Prostate gland (tissue), 2 donors: Measurements from ENCODE around the gene EFNA4.

Experiments
- POLR2A ChIP-seq: fragments of 450-650 bp; IDR thresholded peaks from one replicate; pipeline ENCODE4 v1.6.1; 2016; ENCODE audit warnings: antibody characterized with exemption, mild to moderate bottlenecking
- POLR2AphosphoS5 ChIP-seq: sonication (generic); formaldehyde crosslinking; IDR thresholded peaks from one replicate; pipeline ENCODE4 v1.6.1; 2017; ENCODE audit warnings: antibody characterized with exemption
- TF ChIP-seq, protein P1 (sequence below), 4 experiments: fragments of 200-600 bp in 2 of 4; fragments of 450-650 bp in 2 of 4; sonication (generic) in 2 of 4; IDR thresholded peaks; 1 replicate in 3 of 4; 2 replicates in 1 of 4; pipeline ENCODE4 v1.5.1; 2016 to 2019; ENCODE audit warnings: antibody characterized with exemption in 4 of 4, mild to moderate bottlenecking in 2 of 4, moderate library complexity in 2 of 4

GRCh38 chr1:155072531-155073289, 9.2 kb downstream of the EFNA4 start:
- TF ChIP-seq POLR2A (no peak), POLR2AphosphoS5 (no peak)
- TF ChIP-seq, protein P1, sequence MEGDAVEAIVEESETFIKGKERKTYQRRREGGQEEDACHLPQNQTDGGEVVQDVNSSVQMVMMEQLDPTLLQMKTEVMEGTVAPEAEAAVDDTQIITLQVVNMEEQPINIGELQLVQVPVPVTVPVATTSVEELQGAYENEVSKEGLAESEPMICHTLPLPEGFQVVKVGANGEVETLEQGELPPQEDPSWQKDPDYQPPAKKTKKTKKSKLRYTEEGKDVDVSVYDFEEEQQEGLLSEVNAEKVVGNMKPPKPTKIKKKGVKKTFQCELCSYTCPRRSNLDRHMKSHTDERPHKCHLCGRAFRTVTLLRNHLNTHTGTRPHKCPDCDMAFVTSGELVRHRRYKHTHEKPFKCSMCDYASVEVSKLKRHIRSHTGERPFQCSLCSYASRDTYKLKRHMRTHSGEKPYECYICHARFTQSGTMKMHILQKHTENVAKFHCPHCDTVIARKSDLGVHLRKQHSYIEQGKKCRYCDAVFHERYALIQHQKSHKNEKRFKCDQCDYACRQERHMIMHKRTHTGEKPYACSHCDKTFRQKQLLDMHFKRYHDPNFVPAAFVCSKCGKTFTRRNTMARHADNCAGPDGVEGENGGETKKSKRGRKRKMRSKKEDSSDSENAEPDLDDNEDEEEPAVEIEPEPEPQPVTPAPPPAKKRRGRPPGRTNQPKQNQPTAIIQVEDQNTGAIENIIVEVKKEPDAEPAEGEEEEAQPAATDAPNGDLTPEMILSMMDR (IDR thresholded peaks at IDR 0.05): no peak
